ENCODE data around the gene RCOR1. TPM values are rescaled to one million over a fixed set of nuclear protein-coding genes. Genes with fewer than 3 reads are reported as not detected.
"Not testable (repeated sequence)": the region's sequence is repeated elsewhere in the genome, so short reads cannot be mapped to it uniquely, and the experiment has no call there.

RCOR1 gene
- total and polyA plus RNA-seq, 4 donors: 13.7 to 19.1 (median 16.9) TPM

GRCh38 chr14:102625564-102626296 is 33.3 kb downstream of the RCOR1 start:
- Histone ChIP-seq H3K4me1 (ENCODE audit: control insufficient read depth, insufficient read depth, low read length) (peaks cover 3% of the 10 kb centered on the region), H3K27ac (ENCODE audit: low read depth, low read length) (no peak overlapping the region), H3K4me3 (ENCODE audit: low read depth, low read length) (no peak overlapping the region), H3K9me3 (ENCODE audit: control insufficient read depth, insufficient read depth, low read length) (no peaks in the 10 kb centered on the region), H3K27me3 (ENCODE audit: control insufficient read depth, insufficient read depth, low read length) (no peaks in the 10 kb centered on the region), H3K36me3 (ENCODE audit: control insufficient read depth, insufficient read depth, low read length) (no peaks in the 10 kb centered on the region)
- 86% methylated on average over 4 of the region's 6 CpGs for WGBS (ENCODE audit: insufficient coverage)
- DNase-seq (ENCODE audit: low read depth in 4 of 6, low spot score in 6 of 6): no peak

DNA sequence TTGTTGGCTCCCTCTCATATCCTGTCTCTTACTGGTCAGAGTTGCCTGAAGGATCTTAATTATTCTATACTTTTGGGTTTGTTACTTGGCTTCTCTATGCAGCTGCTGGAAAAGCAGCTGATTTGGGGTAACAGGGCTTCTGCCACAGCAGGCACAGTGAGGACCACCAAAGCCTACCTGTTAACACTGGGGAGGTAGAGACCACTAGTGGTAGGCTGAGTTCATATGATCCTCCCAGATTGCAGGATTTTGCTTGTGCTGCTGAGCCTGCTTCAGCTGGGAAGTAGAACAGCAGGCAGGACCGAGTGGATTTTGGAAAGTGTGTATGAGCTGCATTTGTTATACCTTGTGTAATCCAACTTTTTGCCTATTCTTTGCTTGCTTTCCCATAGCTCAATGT is 34.1 kb downstream of the RCOR1 start:
- H3K27ac ChIP-seq (ENCODE audit: low read depth, low read length): no peak overlapping the region
- H3K9me3 ChIP-seq (ENCODE audit: control insufficient read depth, insufficient read depth, low read length): no peaks in the 10 kb centered on the region
- DNase-seq (ENCODE audit: low read depth in 4 of 6, low spot score in 6 of 6): no peak
- H3K4me3 ChIP-seq (ENCODE audit: low read depth, low read length): no peak overlapping the region
- whole genome bisulfite sequencing (ENCODE audit: insufficient coverage): no CpG with 5 or more reads among the region's 1 CpG
- peaks cover 3% of the 10 kb centered on the region for H3K4me1 ChIP-seq (ENCODE audit: control insufficient read depth, insufficient read depth, low read length)
- H3K27me3 ChIP-seq (ENCODE audit: control insufficient read depth, insufficient read depth, low read length): no peaks in the 10 kb centered on the region
- no peaks in the 10 kb centered on the region for H3K36me3 ChIP-seq (ENCODE audit: control insufficient read depth, insufficient read depth, low read length)

GRCh38 chr14:102629011-102629444 is 36.6 kb downstream of the RCOR1 start:
- DNase-seq (ENCODE audit: low read depth in 4 of 6, low spot score in 6 of 6): no peak
- Histone ChIP-seq H3K4me1 (ENCODE audit: control insufficient read depth, insufficient read depth, low read length) (no peaks in the 10 kb centered on the region), H3K4me3 (ENCODE audit: low read depth, low read length) (no peak overlapping the region), H3K9me3 (ENCODE audit: control insufficient read depth, insufficient read depth, low read length) (no peaks in the 10 kb centered on the region), H3K36me3 (ENCODE audit: control insufficient read depth, insufficient read depth, low read length) (no peaks in the 10 kb centered on the region), H3K27ac (ENCODE audit: low read depth, low read length) (no peak overlapping the region), H3K27me3 (ENCODE audit: control insufficient read depth, insufficient read depth, low read length) (no peaks in the 10 kb centered on the region)
- WGBS (ENCODE audit: insufficient coverage): 86% methylated on average over 4 of the region's 8 CpGs

DNA sequence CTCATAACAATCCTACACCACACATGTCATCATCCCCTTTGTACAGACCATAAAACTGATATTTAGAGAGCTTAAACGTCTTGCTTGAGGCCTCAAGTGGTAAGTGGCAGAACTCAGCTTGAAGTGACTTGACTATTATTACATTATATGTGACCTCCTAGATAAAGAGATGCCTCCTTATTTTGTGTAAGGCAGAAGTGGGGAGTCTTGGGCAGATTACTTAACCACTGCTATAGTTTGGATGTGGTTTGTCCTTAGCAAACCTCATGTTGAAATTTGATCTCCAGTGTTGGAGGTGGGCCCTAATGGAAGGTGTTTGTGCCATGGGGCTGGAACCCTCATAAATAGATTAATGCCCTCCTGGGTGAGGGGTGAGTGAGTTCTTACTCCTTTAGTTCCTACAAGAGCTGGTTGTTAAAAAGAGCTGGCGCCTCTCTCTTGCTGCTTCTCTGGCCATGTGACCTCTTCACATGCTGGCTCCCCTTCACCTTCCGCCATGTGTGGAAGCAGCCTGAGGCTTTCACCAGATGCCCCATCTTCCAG is 37.4 kb downstream of the RCOR1 start:
- 75% methylated on average over 2 of the region's 3 CpGs for WGBS (ENCODE audit: insufficient coverage)
- Histone ChIP-seq H3K4me1 (ENCODE audit: control insufficient read depth, insufficient read depth, low read length) (no peaks in the 10 kb centered on the region), H3K27ac (ENCODE audit: low read depth, low read length) (no peak overlapping the region), H3K27me3 (ENCODE audit: control insufficient read depth, insufficient read depth, low read length) (no peaks in the 10 kb centered on the region), H3K36me3 (ENCODE audit: control insufficient read depth, insufficient read depth, low read length) (no peaks in the 10 kb centered on the region), H3K4me3 (ENCODE audit: low read depth, low read length) (no peak overlapping the region), H3K9me3 (ENCODE audit: control insufficient read depth, insufficient read depth, low read length) (no peaks in the 10 kb centered on the region)
- no peak for DNase-seq (ENCODE audit: low read depth in 4 of 6, low spot score in 6 of 6)

DNA sequence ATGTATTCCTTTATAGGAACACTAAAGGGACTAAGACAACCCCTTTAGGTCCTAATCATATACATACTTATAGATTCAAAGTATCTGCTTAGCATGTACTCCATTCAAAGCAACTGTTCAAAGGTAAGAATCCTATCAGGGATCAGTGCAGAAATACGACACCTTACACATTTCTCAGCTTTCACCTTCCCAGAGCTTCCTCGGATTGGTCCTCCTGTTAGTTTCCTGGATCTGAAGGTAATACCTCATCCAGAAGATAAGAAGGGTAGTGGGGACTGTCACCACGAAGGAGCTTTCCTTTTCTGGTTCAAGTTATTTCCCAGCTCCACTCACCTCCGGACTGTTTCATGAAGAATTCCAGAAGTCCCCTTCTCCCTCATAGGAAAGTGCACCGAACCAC is 38.0 kb downstream of the RCOR1 start:
- H3K36me3 ChIP-seq (ENCODE audit: control insufficient read depth, insufficient read depth, low read length): no peaks in the 10 kb centered on the region
- WGBS (ENCODE audit: insufficient coverage): no CpG with 5 or more reads among the region's 5 CpGs
- no peaks in the 10 kb centered on the region for H3K27me3 ChIP-seq (ENCODE audit: control insufficient read depth, insufficient read depth, low read length)
- H3K9me3 ChIP-seq (ENCODE audit: control insufficient read depth, insufficient read depth, low read length): no peaks in the 10 kb centered on the region
- no peak overlapping the region for H3K27ac ChIP-seq (ENCODE audit: low read depth, low read length)
- no peaks in the 10 kb centered on the region for H3K4me1 ChIP-seq (ENCODE audit: control insufficient read depth, insufficient read depth, low read length)
- no peak overlapping the region for H3K4me3 ChIP-seq (ENCODE audit: low read depth, low read length)
- no peak for DNase-seq (ENCODE audit: low read depth in 4 of 6, low spot score in 6 of 6)

DNA sequence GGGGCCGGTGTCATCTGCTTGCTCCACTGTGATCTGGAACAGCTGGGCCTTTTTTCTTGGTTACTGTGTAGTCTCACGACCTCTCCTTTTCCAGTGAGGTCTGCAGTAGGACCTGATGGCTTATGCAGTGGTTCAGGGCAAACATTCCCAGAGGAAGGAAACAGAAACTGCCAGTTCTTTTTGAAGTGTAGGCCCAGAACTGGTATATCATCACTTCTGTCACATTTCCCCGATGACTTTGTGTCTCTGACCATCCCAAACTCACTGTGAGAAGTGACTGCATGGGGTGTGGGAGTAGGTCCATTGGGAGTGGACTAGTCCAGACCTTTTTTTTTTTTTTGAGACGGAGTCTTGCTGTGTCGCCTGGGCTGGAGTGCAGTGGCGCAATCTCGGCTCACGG is 38.4 kb downstream of the RCOR1 start:
- H3K36me3 ChIP-seq (ENCODE audit: control insufficient read depth, insufficient read depth, low read length): no peaks in the 10 kb centered on the region
- H3K27ac ChIP-seq (ENCODE audit: low read depth, low read length): no peak overlapping the region
- H3K27me3 ChIP-seq (ENCODE audit: control insufficient read depth, insufficient read depth, low read length): no peaks in the 10 kb centered on the region
- H3K9me3 ChIP-seq (ENCODE audit: control insufficient read depth, insufficient read depth, low read length): no peaks in the 10 kb centered on the region
- no peak overlapping the region for H3K4me3 ChIP-seq (ENCODE audit: low read depth, low read length)
- WGBS (ENCODE audit: insufficient coverage): 100% methylated on average over 6 of the region's 8 CpGs
- DNase-seq (ENCODE audit: low read depth in 4 of 6, low spot score in 6 of 6): no peak
- no peaks in the 10 kb centered on the region for H3K4me1 ChIP-seq (ENCODE audit: control insufficient read depth, insufficient read depth, low read length)

DNA sequence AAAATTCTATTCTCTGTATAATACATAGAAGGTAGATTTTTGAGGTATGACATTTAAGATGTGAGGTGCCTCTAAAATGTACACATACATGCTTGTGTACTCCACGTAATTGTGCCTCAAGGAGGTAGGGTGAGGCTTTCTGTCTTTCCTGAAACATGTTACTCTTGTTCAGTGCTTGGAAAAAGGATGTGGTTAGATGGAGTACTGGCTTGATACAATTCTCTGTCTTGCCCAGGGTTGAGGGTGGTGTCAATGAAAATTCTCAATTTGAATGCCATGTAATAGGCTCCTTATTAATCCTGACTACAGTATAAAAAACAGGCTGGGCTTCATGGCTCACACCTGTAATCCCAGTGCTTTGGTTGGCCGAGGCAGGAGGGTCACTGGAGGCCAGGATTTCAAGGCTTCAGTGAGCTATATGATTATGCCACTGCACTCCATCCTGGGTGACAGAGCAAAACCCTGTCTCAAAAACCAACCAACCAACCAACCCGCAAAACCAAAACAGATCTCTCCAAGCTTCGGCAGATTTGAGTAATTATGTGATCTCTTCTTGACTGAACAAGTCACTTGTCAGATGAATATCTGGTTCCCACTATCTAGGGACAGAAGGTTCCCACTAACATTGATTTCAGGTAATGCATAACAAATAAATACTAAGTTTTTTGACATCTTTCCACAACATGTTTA is 41.6 kb downstream of the RCOR1 start:
- H3K4me3 ChIP-seq (ENCODE audit: low read depth, low read length): no peak overlapping the region

DNA sequence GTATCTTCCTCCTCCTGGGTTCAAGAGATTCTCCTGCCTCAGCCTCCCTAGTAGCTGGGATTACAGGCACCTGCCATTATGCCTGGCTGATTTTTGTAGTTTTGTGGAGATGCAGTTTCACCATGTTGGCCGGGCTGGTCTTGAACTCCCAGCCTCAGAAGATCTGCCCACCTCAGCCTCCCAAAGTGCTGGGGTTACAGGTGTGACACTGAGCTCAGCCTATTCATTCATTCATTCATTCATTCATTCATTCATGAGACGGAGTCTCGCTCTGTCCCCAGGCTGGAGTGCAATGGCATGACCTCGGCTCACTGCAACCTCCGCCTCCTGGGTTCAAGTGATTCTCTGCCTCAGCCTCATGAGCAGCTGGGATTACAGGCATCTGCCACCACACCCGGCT is 47.2 kb downstream of the RCOR1 start:
- DNase-seq (ENCODE audit: low read depth in 4 of 6, low spot score in 6 of 6); H3K4me3 ChIP-seq (ENCODE audit: low read depth, low read length); H3K4me1 ChIP-seq (ENCODE audit: control insufficient read depth, insufficient read depth, low read length); H3K27ac ChIP-seq (ENCODE audit: low read depth, low read length); H3K27me3 ChIP-seq (ENCODE audit: control insufficient read depth, insufficient read depth, low read length); H3K36me3 ChIP-seq (ENCODE audit: control insufficient read depth, insufficient read depth, low read length); H3K9me3 ChIP-seq (ENCODE audit: control insufficient read depth, insufficient read depth, low read length): not testable (repeated sequence)
- 93% methylated on average over 3 of the region's 6 CpGs for WGBS (ENCODE audit: insufficient coverage)

More for the DNA sequence above, 41.6 kb downstream of the RCOR1 start:
- DNase-seq (ENCODE audit: low read depth in 4 of 6, low spot score in 6 of 6): no peak
- no peaks in the 10 kb centered on the region for H3K36me3 ChIP-seq (ENCODE audit: control insufficient read depth, insufficient read depth, low read length)
- H3K27ac ChIP-seq (ENCODE audit: low read depth, low read length): no peak overlapping the region
- H3K4me1 ChIP-seq (ENCODE audit: control insufficient read depth, insufficient read depth, low read length): no peaks in the 10 kb centered on the region
- 83% methylated on average over 3 of the region's 4 CpGs for WGBS (ENCODE audit: insufficient coverage)
- no peaks in the 10 kb centered on the region for H3K9me3 ChIP-seq (ENCODE audit: control insufficient read depth, insufficient read depth, low read length)
- H3K27me3 ChIP-seq (ENCODE audit: control insufficient read depth, insufficient read depth, low read length): no peaks in the 10 kb centered on the region

- 100% methylated on average over 2 of the region's 3 CpGs for WGBS (ENCODE audit: insufficient coverage)
- no peaks in the 10 kb centered on the region for H3K9me3 ChIP-seq (ENCODE audit: control insufficient read depth, insufficient read depth, low read length)
- H3K4me3 ChIP-seq (ENCODE audit: low read depth, low read length): no peak overlapping the region
- H3K36me3 ChIP-seq (ENCODE audit: control insufficient read depth, insufficient read depth, low read length): no peaks in the 10 kb centered on the region
- H3K4me1 ChIP-seq (ENCODE audit: control insufficient read depth, insufficient read depth, low read length): peaks cover 3% of the 10 kb centered on the region
- H3K27ac ChIP-seq (ENCODE audit: low read depth, low read length): no peak overlapping the region
- no peaks in the 10 kb centered on the region for H3K27me3 ChIP-seq (ENCODE audit: control insufficient read depth, insufficient read depth, low read length)
- no peak for DNase-seq (ENCODE audit: low read depth in 4 of 6, low spot score in 6 of 6)
Measured at GRCh38 chr14:102644523-102644922, 52.1 kb downstream of the RCOR1 start.
